ENCODE data around the gene SYNGR2.

DNA sequence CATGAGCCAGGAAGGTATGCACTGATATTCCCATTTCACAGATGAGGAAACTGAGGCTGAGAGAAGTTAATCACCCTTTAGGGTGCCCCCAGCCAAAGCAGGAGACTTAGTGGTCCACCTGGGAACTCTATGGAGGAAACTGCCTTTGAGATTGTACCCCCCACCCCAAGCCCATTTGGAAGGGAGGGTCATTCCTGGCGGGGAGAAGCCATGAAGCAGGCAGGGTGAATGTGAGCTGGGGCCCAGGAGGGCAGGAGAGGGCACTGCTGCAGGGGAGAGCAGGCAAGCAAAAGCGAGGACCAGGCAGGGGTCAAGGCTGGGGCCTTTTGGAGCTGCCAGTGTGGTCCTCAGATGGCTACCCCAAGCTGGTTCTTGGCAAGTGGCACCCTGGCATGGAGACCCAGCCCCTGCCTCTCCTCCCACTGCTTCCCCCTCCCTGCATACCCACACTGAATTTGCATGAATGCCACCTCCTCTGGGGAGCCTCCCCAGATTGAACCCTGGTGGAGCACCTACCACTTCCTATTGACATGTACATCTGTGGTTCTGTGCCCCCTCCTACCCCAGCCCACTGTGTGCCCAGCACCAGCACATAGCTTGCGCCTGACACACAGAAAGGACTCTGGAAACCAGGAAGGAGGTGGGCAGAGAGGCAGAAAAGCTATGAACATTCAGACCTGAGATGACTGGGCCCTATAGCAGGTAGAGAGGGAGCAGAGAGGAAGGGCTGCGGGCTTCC lies 38.9 kb upstream of the SYNGR2 start:
- TF ChIP-seq EZH2 (IDR thresholded peaks at IDR 0.05; ENCODE audit: low read length) (no peak), CTCF (optimal IDR thresholded peaks at IDR 0.05 in 1 of 3, IDR thresholded peaks at IDR 0.05 in 1 of 3, conservative IDR thresholded peaks at IDR 0.05 in 1 of 3; ENCODE audit: extremely low read depth in 1 of 3, insufficient read depth in 2 of 3, low read length in 3 of 3) (no peak)
